Thoracic aorta (tissue), 2 donors: ENCODE results near the gene INTU. TPM values are rescaled to one million over a fixed set of nuclear protein-coding genes. Genes with fewer than 3 reads are reported as not detected.

ENCODE experiments used
- ATAC-seq: fragments of 150-250 bp; one replicate; pipeline ENCODE4 v1.8.0; 2017; ENCODE audit warnings: low read depth; ENCODE audit not compliant: insufficient number of reproducible peaks, low FRiP score
- DNase-seq: peaks from one replicate; pipeline ENCODE4 v3.0.0-alpha.2; 2020; ENCODE audit warnings: low spot score
- H3K27ac ChIP-seq, 2 donors: fragments of 200-600 bp; sonication (generic); 1 replicate in 1 of 2; 2 replicates in 1 of 2; pipeline ENCODE4 v1.5.1; 2016; ENCODE audit warnings: mild to moderate bottlenecking in 2 of 2, moderate library complexity in 2 of 2
- H3K27me3 ChIP-seq: fragments of 200-600 bp; sonication (generic); replicated peaks from 2 replicates; pipeline ENCODE4 v1.6.0; 2016; ENCODE audit warnings: mild to moderate bottlenecking; ENCODE audit not compliant: insufficient read depth
- H3K36me3 ChIP-seq: fragments of 200-600 bp; sonication (generic); one replicate; pipeline ENCODE4 v1.5.1; 2016
- H3K4me1 ChIP-seq, 2 donors: fragments of 200-600 bp; sonication (generic); 1 replicate in 1 of 2; 2 replicates in 1 of 2; pipeline versions ENCODE4 v1.5.1 to v1.6.0; 2016; ENCODE audit warnings: low read depth in 2 of 2, mild to moderate bottlenecking in 1 of 2; ENCODE audit not compliant: control insufficient read depth in 1 of 2
- H3K4me3 ChIP-seq: fragments of 200-600 bp; sonication (generic); 2 replicates; pipeline ENCODE4 v1.5.1; 2016; ENCODE audit warnings: mild to moderate bottlenecking
- H3K9me3 ChIP-seq: fragments of 200-600 bp; sonication (generic); 2 replicates; pipeline ENCODE4 v1.5.1; 2016
- total RNA-seq, 2 donors: library from RNA; depleted of rRNA; stranded (reverse); fragments of >200 nt; gene quantifications; one replicate each; pipeline versions ENCODE4 v1.1.0 to v1.2.3, GENCODE V29; 2016
- TF ChIP-seq, protein P1 (sequence below): fragments of 200-600 bp; sonication (generic); IDR thresholded peaks from one replicate; pipeline ENCODE4 v1.5.1; 2019; ENCODE audit warnings: antibody characterized with exemption

The INTU gene
- total RNA-seq, 2 donors from 2014 or later, result 11.0 to 16.6 TPM

DNA sequence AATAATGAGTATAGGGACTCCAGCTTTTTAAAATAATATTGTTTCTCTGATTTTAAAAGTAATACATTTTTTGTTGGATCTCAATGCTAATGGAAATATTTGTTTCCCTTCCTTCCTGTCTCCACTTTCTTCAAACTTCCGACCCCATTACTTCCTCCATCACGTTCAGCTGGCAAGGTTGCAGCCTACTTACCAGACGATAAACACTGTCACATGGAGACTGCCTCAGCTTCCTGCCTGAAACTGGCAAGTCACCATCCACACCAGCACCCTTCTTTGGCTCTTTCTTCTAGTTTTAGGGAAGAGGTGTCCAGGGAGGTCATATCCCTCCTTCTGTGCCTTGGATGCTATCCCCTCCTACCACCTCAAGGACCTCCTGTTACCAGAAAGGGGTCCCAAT, 3.4 kb upstream of the INTU start:
- Histone ChIP-seq H3K9me3 (no peaks in the 10 kb centered on the region), H3K4me1 (peaks cover 5 to 6% of the 10 kb centered on the region in 2 donors), H3K27me3 (no peaks in the 10 kb centered on the region), H3K4me3 (no peak overlapping the region), H3K36me3 (no peaks in the 10 kb centered on the region), H3K27ac (no peak overlapping the region)
- DNase-seq, result no peak
- TF ChIP-seq, protein P1, sequence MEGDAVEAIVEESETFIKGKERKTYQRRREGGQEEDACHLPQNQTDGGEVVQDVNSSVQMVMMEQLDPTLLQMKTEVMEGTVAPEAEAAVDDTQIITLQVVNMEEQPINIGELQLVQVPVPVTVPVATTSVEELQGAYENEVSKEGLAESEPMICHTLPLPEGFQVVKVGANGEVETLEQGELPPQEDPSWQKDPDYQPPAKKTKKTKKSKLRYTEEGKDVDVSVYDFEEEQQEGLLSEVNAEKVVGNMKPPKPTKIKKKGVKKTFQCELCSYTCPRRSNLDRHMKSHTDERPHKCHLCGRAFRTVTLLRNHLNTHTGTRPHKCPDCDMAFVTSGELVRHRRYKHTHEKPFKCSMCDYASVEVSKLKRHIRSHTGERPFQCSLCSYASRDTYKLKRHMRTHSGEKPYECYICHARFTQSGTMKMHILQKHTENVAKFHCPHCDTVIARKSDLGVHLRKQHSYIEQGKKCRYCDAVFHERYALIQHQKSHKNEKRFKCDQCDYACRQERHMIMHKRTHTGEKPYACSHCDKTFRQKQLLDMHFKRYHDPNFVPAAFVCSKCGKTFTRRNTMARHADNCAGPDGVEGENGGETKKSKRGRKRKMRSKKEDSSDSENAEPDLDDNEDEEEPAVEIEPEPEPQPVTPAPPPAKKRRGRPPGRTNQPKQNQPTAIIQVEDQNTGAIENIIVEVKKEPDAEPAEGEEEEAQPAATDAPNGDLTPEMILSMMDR, result no peak
- ATAC-seq, result no peak

DNA sequence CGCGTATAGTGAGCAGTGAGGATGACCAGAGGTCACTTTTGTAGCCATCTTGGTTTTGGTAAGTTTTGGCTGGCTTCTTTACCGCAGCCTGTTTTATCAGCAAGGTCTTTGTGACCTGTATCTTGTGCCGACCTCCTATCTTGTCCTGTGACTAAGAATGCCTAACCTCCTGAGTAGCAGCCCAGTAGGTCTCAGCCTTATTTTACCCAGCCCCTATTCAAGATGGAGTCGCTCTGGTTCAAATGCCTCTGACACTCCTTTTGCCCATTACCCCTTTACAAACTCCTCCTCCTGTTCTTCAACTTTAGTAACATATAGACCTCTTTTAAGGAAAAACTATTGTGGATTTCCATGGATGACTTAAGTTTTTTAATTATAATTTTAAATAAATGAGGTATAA, 2.6 kb upstream of the INTU start:
- Histone ChIP-seq H3K9me3 (no peaks in the 10 kb centered on the region), H3K4me3 (no peak overlapping the region), H3K36me3 (no peaks in the 10 kb centered on the region), H3K27ac (no peak overlapping the region), H3K27me3 (no peaks in the 10 kb centered on the region), H3K4me1 (peaks cover 5 to 6% of the 10 kb centered on the region in 2 donors)
- DNase-seq, result no peak
- no peak for ATAC-seq
- TF ChIP-seq, protein P1, result no peak

DNA sequence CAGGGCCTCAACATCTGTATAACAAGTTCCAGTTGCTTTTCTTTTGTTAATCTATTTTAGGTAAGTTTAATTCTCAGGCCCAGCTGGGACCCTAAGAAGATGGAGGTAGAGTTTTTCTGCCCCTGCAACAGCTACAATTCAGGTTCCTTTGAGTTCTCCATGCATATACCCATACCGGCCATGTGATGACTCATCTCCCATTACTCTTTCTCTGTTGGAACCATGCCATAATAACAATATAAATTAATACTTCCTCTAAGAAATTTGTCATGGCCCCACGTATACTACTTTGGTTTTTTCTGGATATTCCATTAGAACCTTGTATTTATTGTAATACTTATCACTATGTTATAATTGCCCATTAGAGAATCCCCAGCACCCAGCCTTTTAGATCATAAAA, 1.3 kb upstream of the INTU start:
- H3K27me3 ChIP-seq, result no peaks in the 10 kb centered on the region
- H3K27ac ChIP-seq, result no peak overlapping the region
- ATAC-seq (no peak), DNase-seq (no peak)
- H3K4me3 ChIP-seq, result no peak overlapping the region
- peaks cover 5 to 6% of the 10 kb centered on the region in 2 donors for H3K4me1 ChIP-seq
- H3K36me3 ChIP-seq, result no peaks in the 10 kb centered on the region
- no peaks in the 10 kb centered on the region for H3K9me3 ChIP-seq
- TF ChIP-seq, protein P1, result no peak

DNA sequence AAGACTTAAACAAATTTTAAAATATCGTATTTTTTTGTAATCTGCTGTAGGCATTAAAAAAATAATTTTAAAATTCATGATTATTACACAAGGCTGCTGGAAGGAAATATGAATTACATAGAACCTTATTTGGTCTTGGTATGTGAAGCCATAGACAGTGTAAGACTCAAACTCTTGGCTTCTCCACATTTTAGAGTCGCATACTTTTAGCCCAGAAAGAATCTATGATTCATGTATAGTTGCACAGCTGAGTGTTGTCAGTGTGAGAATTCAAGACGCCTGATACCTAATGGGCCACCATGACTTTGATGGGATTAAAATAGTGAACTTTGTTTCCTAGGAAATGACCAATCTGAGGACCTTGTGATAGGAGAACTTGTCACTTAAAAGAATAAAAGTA, 1.4 kb downstream of the INTU start:
- H3K27ac ChIP-seq, result no peak overlapping the region
- TF ChIP-seq, protein P1, result no peak
- H3K27me3 ChIP-seq, result no peaks in the 10 kb centered on the region
- ATAC-seq (no peak), DNase-seq (no peak)
- no peaks in the 10 kb centered on the region for H3K9me3 ChIP-seq
- peaks cover 5 to 6% of the 10 kb centered on the region in 2 donors for H3K4me1 ChIP-seq
- H3K36me3 ChIP-seq, result no peaks in the 10 kb centered on the region
- peak overlapping the region; percentile 80 for H3K4me3 ChIP-seq

DNA sequence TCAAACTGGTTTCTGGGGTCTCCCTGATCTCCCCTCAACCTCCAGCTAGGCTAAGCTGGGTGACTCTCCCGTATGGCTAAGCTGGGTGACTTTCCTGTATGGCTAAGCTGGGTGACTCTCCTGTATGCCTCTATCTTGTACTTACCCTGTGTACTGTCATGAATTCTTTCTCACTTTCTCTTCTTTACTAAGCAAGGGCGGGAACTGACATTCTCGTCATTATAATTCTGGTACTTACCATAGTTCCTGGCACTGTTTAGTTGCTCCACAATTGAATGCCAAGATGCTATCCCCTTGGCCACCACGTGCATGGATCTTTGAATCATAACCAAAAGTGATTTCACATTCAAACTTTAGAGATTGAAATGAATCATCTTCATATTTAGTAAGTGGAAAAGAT, 8.8 kb downstream of the INTU start:
- Histone ChIP-seq H3K9me3 (no peaks in the 10 kb centered on the region), H3K4me1 (peaks cover 0 to 35% of the 10 kb centered on the region in 2 donors), H3K27me3 (no peaks in the 10 kb centered on the region), H3K36me3 (no peaks in the 10 kb centered on the region), H3K4me3 (no peak overlapping the region), H3K27ac (no peak overlapping the region)
- ATAC-seq (no peak), DNase-seq (no peak)
- TF ChIP-seq, protein P1, result no peak
